Ishikawa (cell line): ENCODE data around the gene FAM174A.

Source experiments
- CEBPB ChIP-seq: IDR thresholded peaks from 2 replicates; pipeline ENCODE4 v1.6.1; 2012
- CREB1 ChIP-seq: IDR thresholded peaks from 2 replicates; pipeline ENCODE4 v1.6.1; 2012; ENCODE audit warnings: low read depth
- EGR1 ChIP-seq: IDR thresholded peaks from 2 replicates; pipeline ENCODE4 v1.6.1; 2012
- EP300 ChIP-seq: IDR thresholded peaks from 2 replicates; pipeline ENCODE4 v1.6.1; 2012; ENCODE audit warnings: borderline replicate concordance
- FOXM1 ChIP-seq: IDR thresholded peaks from 2 replicates; pipeline ENCODE4 v1.6.1; 2012; ENCODE audit warnings: low read depth, borderline replicate concordance
- NFIC ChIP-seq: IDR thresholded peaks from 2 replicates; pipeline ENCODE4 v1.6.1; 2012
- RAD21 ChIP-seq: IDR thresholded peaks from 2 replicates; pipeline ENCODE4 v1.6.1; 2012; ENCODE audit warnings: low read depth
- REST ChIP-seq: IDR thresholded peaks from 2 replicates; pipeline ENCODE4 v1.6.1; 2012; ENCODE audit warnings: low read depth, mild to moderate bottlenecking
- TAF1 ChIP-seq: IDR thresholded peaks from 2 replicates; pipeline ENCODE4 v1.6.1; 2012; ENCODE audit warnings: low read depth, mild to moderate bottlenecking
- TCF12 ChIP-seq: IDR thresholded peaks from 2 replicates; pipeline ENCODE4 v1.6.1; 2012; ENCODE audit warnings: low read depth
- TEAD4 ChIP-seq: IDR thresholded peaks from 2 replicates; pipeline ENCODE4 v1.6.1; 2012
- USF1 ChIP-seq: IDR thresholded peaks from 2 replicates; pipeline ENCODE4 v1.6.1; 2012
- YY1 ChIP-seq: IDR thresholded peaks from 2 replicates; pipeline ENCODE4 v1.6.1; 2012; ENCODE audit warnings: low read depth
- ZBTB7A ChIP-seq: IDR thresholded peaks from 2 replicates; pipeline ENCODE4 v1.6.1; 2012; ENCODE audit warnings: low read depth
- TF ChIP-seq, protein P1 (sequence below): IDR thresholded peaks from 2 replicates; pipeline ENCODE4 v1.6.1; 2012

The FAM174A gene

GRCh38 chr5:100535060-100536005 is at the start of gene FAM174A:
Gene FAM174A, plus strand, starts transcription at chr5:100535374. Its CDS starts 157 bp downstream, at chr5:100535531.
- peak; percentile 53; the same call in 1 of the 2 replicates for TF ChIP-seq TAF1
- TF ChIP-seq REST = no peak
- TF ChIP-seq EP300 = 0 out of 2 replicates have a peak, but pooled peaks have one; percentile 32
- 0 out of 2 replicates have a peak, but pooled peaks have one; percentile 54 for TF ChIP-seq YY1
- TF ChIP-seq USF1 = no peak
- TF ChIP-seq TEAD4 = no peak
- peak; percentile 84 for TF ChIP-seq CREB1
- no peak for TF ChIP-seq FOXM1
- no peak for TF ChIP-seq NFIC
- TF ChIP-seq EGR1 = 0 out of 2 replicates have a peak, but pooled peaks have one; percentile 22
- TF ChIP-seq TCF12 = peak; percentile 42; the same call in 1 of the 2 replicates
- TF ChIP-seq, protein P1, sequence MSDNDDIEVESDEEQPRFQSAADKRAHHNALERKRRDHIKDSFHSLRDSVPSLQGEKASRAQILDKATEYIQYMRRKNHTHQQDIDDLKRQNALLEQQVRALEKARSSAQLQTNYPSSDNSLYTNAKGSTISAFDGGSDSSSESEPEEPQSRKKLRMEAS = no peak
- TF ChIP-seq RAD21 = no peak
- no peak for TF ChIP-seq ZBTB7A
- no peak for TF ChIP-seq CEBPB

DNA sequence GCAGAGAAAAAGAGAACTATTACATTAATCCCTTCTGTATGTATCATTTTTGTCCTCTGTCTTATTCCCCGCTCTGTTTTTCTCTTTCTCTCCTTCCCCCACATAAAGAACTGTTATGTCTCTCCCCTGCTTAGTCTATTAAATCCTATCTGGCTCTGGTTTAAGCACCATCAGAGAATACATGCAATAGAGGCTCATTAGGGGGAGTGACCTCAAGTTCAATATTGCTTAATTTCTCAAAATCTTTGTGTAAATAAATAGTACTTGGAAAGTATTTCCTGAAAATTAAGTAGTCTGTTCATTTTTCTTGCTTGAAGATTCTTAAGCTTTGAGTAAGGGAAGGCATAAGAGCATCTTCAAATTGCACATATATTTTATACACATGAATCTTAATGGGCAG is 41.2 kb upstream of the FAM174A start:
- no peak for TF ChIP-seq TEAD4
- TF ChIP-seq, protein P1 = no peak
- no peak for TF ChIP-seq YY1
- TF ChIP-seq CREB1 = no peak
- TF ChIP-seq TAF1 = no peak
- TF ChIP-seq REST = no peak
- no peak for TF ChIP-seq EP300
- no peak for TF ChIP-seq CEBPB
- no peak for TF ChIP-seq FOXM1
- TF ChIP-seq TCF12 = no peak
- TF ChIP-seq EGR1 = no peak
- TF ChIP-seq USF1 = no peak
- TF ChIP-seq ZBTB7A = no peak
- no peak for TF ChIP-seq NFIC

DNA sequence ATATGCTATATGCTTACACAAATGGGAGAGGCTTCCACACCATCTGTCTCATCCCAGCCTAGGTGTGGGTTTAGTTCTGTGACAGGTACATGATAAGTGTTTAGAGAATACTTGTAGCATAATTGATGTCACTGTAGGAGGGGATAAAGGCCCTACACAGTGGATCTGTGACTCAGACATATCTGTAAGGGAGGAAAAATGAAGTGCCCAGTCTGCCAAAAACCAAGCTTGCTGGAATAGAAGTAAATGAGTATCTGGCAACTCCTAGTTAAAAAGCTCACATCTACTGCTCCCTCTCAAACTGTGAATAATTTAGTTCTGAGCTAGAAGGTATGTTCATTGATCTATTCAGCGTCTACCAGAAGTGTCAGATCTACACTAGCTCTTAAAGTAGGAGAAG is 38.9 kb upstream of the FAM174A start:
- TF ChIP-seq TCF12 (no peak), FOXM1 (no peak), NFIC (no peak), USF1 (no peak), RAD21 (no peak), CEBPB (no peak), CREB1 (no peak), EGR1 (no peak), EP300 (no peak), YY1 (no peak), REST (no peak)
